Skeletal muscle tissue (tissue), 4 donors: ENCODE data around the gene ZNF565. TPM values are rescaled to one million over a fixed set of nuclear protein-coding genes. Genes with fewer than 3 reads are reported as not detected.

Source experiments
- H3K27ac ChIP-seq: one replicate; pipeline ENCODE4 v1.7.0; 2013; ENCODE audit warnings: mild to moderate bottlenecking, low read depth, low read length, inconsistent platforms
- H3K27me3 ChIP-seq, 3 donors: one replicate each; pipeline ENCODE4 v1.7.0; 2013; ENCODE audit warnings: low read length in 3 of 3; ENCODE audit not compliant: control insufficient read depth in 3 of 3, insufficient read depth in 3 of 3
- H3K36me3 ChIP-seq, 3 donors: one replicate each; pipeline ENCODE4 v1.7.0; 2013; ENCODE audit warnings: low read length in 3 of 3; ENCODE audit not compliant: control insufficient read depth in 3 of 3, insufficient read depth in 3 of 3
- H3K4me1 ChIP-seq, 3 donors: one replicate each; pipeline ENCODE4 v1.7.0; 2013; ENCODE audit warnings: low read length in 3 of 3, mild to moderate bottlenecking in 3 of 3; ENCODE audit not compliant: control insufficient read depth in 3 of 3, insufficient read depth in 3 of 3
- H3K4me3 ChIP-seq, 3 donors: one replicate each; pipeline ENCODE4 v1.7.0; 2013; ENCODE audit warnings: low read length in 3 of 3
- H3K9ac ChIP-seq, 3 donors: one replicate each; pipeline ENCODE4 v1.7.0; 2013; ENCODE audit warnings: low read length in 3 of 3, mild to moderate bottlenecking in 3 of 3, moderate library complexity in 2 of 3, low read depth in 1 of 3
- H3K9me3 ChIP-seq, 3 donors: one replicate each; pipeline ENCODE4 v1.7.0; 2013; ENCODE audit warnings: low read length in 3 of 3; ENCODE audit not compliant: control insufficient read depth in 3 of 3
- total RNA-seq: library from RNA; depleted of rRNA; stranded (reverse); fragments of >200 nt; gene quantifications from one replicate; pipeline ENCODE4 v1.2.3, GENCODE V29; 2014
- donor health status: Osteomylitis.

Gene ZNF565
- total RNA-seq, 1 donor from 2014 or later, result 9.4 TPM

GRCh38 chr19:36152352-36153091 lies 61.9 kb downstream of the ZNF565 start, which contains the start of gene COX7A1:
TSS of gene COX7A1 (minus strand) at chr19:36152447. CDS start at chr19:36152407, 40 bp downstream.
- peak within 1 kb of the TSS; percentile 100 for H3K27ac ChIP-seq
- no peaks in the 10 kb centered on the region for H3K27me3 ChIP-seq
- peaks cover 26 to 32% (median 27%) of the 10 kb centered on the region in 3 donors for H3K36me3 ChIP-seq
- H3K9ac ChIP-seq, result peak within 1 kb of the TSS; percentile 98 to 100 (median 100)
- peak within 1 kb of the TSS; percentile 75 to 89 (median 88) for H3K4me3 ChIP-seq
- H3K4me1 ChIP-seq, result peaks cover 27 to 33% (median 29%) of the 10 kb centered on the region in 3 donors
- no peaks in the 10 kb centered on the region for H3K9me3 ChIP-seq

GRCh38 chr19:36152019-36152351 lies 62.5 kb downstream of the ZNF565 start:
- no peaks in the 10 kb centered on the region for H3K9me3 ChIP-seq
- H3K9ac ChIP-seq, result peak overlapping the region; percentile 98 to 100 (median 100)
- H3K4me1 ChIP-seq, result peaks cover 27 to 33% (median 29%) of the 10 kb centered on the region in 3 donors
- H3K27ac ChIP-seq, result peak overlapping the region; percentile 100
- no peaks in the 10 kb centered on the region for H3K27me3 ChIP-seq
- H3K36me3 ChIP-seq, result peaks cover 30 to 36% (median 30%) of the 10 kb centered on the region in 3 donors
- H3K4me3 ChIP-seq, result peak overlapping the region; percentile 75 to 89 (median 83)

GRCh38 chr19:36151144-36152018 lies 63.1 kb downstream of the ZNF565 start:
- Histone ChIP-seq H3K36me3 (peaks cover 35 to 42% (median 36%) of the 10 kb centered on the region in 3 donors), H3K9me3 (no peaks in the 10 kb centered on the region), H3K27ac (peak overlapping the region; percentile 100), H3K9ac (peak overlapping the region; percentile 98 to 100 (median 100)), H3K27me3 (no peaks in the 10 kb centered on the region), H3K4me3 (peak overlapping the region; percentile 75 to 89 (median 83)), H3K4me1 (peaks cover 27 to 35% (median 29%) of the 10 kb centered on the region in 3 donors)

- Histone ChIP-seq H3K27ac (peak overlapping the region; percentile 100), H3K9ac (peak overlapping the region; percentile 82 to 100 (median 98)), H3K4me1 (peaks cover 29 to 37% (median 29%) of the 10 kb centered on the region in 3 donors), H3K9me3 (no peaks in the 10 kb centered on the region), H3K27me3 (no peaks in the 10 kb centered on the region), H3K4me3 (peak overlapping the region; percentile 75 to 89 (median 83)), H3K36me3 (peaks cover 43 to 50% (median 44%) of the 10 kb centered on the region in 3 donors)
These were observed 63.9 kb downstream of the ZNF565 start for GRCh38 chr19:36150586-36150985.

GRCh38 chr19:36149673-36150406 lies 64.6 kb downstream of the ZNF565 start:
- no peak overlapping the region for H3K4me3 ChIP-seq
- H3K27ac ChIP-seq, result peak overlapping the region; percentile 100
- H3K36me3 ChIP-seq, result peaks cover 46 to 57% (median 49%) of the 10 kb centered on the region in 3 donors
- H3K4me1 ChIP-seq, result peaks cover 29 to 37% (median 29%) of the 10 kb centered on the region in 3 donors
- H3K9me3 ChIP-seq, result no peaks in the 10 kb centered on the region
- H3K27me3 ChIP-seq, result no peaks in the 10 kb centered on the region
- H3K9ac ChIP-seq, result peak overlapping the region in 1 of 3 donors; percentile 98

- Histone ChIP-seq H3K9ac (no peak overlapping the region), H3K27me3 (no peaks in the 10 kb centered on the region), H3K4me1 (peaks cover 14 to 33% (median 16%) of the 10 kb centered on the region in 3 donors), H3K9me3 (no peaks in the 10 kb centered on the region), H3K36me3 (peaks cover 55 to 63% (median 63%) of the 10 kb centered on the region in 3 donors), H3K4me3 (no peak overlapping the region), H3K27ac (no peak overlapping the region)
These were observed 69.8 kb downstream of the ZNF565 start for GRCh38 chr19:36144624-36145023.

GRCh38 chr19:36142496-36142895 lies 72.0 kb downstream of the ZNF565 start:
- H3K9ac ChIP-seq, result no peak overlapping the region
- no peak overlapping the region for H3K27ac ChIP-seq
- no peaks in the 10 kb centered on the region for H3K9me3 ChIP-seq
- peaks cover 43 to 47% (median 45%) of the 10 kb centered on the region in 3 donors for H3K36me3 ChIP-seq
- H3K4me1 ChIP-seq, result peaks cover 8 to 29% (median 12%) of the 10 kb centered on the region in 3 donors
- H3K4me3 ChIP-seq, result no peak overlapping the region
- H3K27me3 ChIP-seq, result no peaks in the 10 kb centered on the region

- peaks cover 40 to 44% (median 42%) of the 10 kb centered on the region in 3 donors for H3K36me3 ChIP-seq
- H3K27ac ChIP-seq, result peak overlapping the region; percentile 100
- no peak overlapping the region for H3K9ac ChIP-seq
- peak overlapping the region in 1 of 3 donors; percentile 64 for H3K4me3 ChIP-seq
- H3K9me3 ChIP-seq, result no peaks in the 10 kb centered on the region
- peaks cover 9 to 31% (median 13%) of the 10 kb centered on the region in 3 donors for H3K4me1 ChIP-seq
- no peaks in the 10 kb centered on the region for H3K27me3 ChIP-seq
These were observed 72.4 kb downstream of the ZNF565 start for GRCh38 chr19:36142046-36142445.
